Measurements from ENCODE around the gene EDIL3.

DNA sequence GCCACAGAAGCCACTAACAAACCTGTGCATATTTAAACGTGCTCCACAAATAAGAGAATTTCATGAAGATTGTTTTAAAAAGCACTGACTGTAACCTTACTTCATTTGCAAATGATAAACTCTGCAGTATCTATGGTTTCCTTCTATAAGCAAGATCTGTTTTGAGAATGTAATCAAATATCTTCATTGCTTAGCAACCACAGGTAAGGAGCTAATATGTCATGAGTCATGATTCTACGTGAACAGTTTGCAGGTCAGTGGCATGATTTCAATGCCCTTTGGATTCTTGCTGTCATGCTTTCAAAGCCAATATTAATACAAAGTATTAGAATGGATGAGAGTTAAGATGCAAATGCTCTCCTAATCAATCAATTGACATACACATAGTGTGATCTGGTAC lies 325.0 kb downstream of the EDIL3 start:
- TF ChIP-seq POLR2AphosphoS5 (IDR thresholded peaks at IDR 0.05; ENCODE audit: low read depth, low read length) = no peak
- no peak for TF ChIP-seq POLR2A (IDR thresholded peaks at IDR 0.05; ENCODE audit: low read depth, low read length)

All from GM12891 (cell line).